Right lobe of liver (tissue), 6 donors: ENCODE measurements around the gene LIN9. TPM values are rescaled to one million over a fixed set of nuclear protein-coding genes. Genes with fewer than 3 reads are reported as not detected.

Experiments used
- ATAC-seq, 4 donors: fragments of 200-7000 bp; cut with Tn5 transposase; one replicate each; pipeline ENCODE4 v1.9.1; 2020; ENCODE audit warnings: mild to moderate bottlenecking in 4 of 4, moderate library complexity in 4 of 4
- DNase-seq, 3 donors: peaks; one replicate each; pipeline ENCODE4 v3.0.0-alpha.2; 2020
- H3K27ac ChIP-seq, 3 donors: fragments of 200-600 bp; one replicate each; pipeline ENCODE4 v1.8.0; 2022
- H3K27me3 ChIP-seq, 2 donors: fragments of 200-600 bp; one replicate each; pipeline ENCODE4 v1.8.0; 2022
- H3K36me3 ChIP-seq, 4 donors: fragments of 200-600 bp; sonication (generic) in 1 of 4; one replicate each; pipeline versions ENCODE4 v1.5.1 to v1.8.0; 2017 to 2022; ENCODE audit warnings: control low read depth in 1 of 4
- H3K4me1 ChIP-seq, 4 donors: fragments of 200-600 bp; sonication (generic) in 1 of 4; one replicate each; pipeline versions ENCODE4 v1.5.1 to v1.8.0; 2017 to 2022; ENCODE audit warnings: control low read depth in 1 of 4
- H3K4me3 ChIP-seq, 3 donors: fragments of 200-600 bp; one replicate each; pipeline ENCODE4 v1.8.0; 2022
- H3K9me3 ChIP-seq, 4 donors: fragments of 200-600 bp; sonication (generic) in 1 of 4; one replicate each; pipeline versions ENCODE4 v1.5.1 to v1.8.0; 2017 to 2022; ENCODE audit warnings: control low read depth in 1 of 4
- CTCF ChIP-seq, 4 donors: fragments of 200-600 bp in 3 of 4; fragments of 450-650 bp in 1 of 4; IDR thresholded peaks; one replicate each; pipeline versions ENCODE4 v1.5.1 to v1.8.0; 2016 to 2022; ENCODE audit warnings: antibody characterized with exemption in 4 of 4, mild to moderate bottlenecking in 2 of 4
- POLR2A ChIP-seq: fragments of 450-650 bp; IDR thresholded peaks from one replicate; pipeline ENCODE4 v1.6.1; 2017; ENCODE audit warnings: antibody characterized with exemption, mild to moderate bottlenecking
- WGBS: methylation state at CpG from one replicate; pipeline ENCODE4 v1.1.6; 2018; ENCODE audit warnings: low coverage, low lambda C conversion rate; ENCODE audit not compliant: insufficient coverage; ENCODE audit errors: missing lambda C conversion rate; 5-methylcytosine and 5-hydroxymethylcytosine counted together
- intact Hi-C, 2 donors: fragments of 100-400 bp; cut with DNase I; formaldehyde crosslinking; loops; one replicate each; pipeline versions ENCODE4 v1.11.2 to v1.14.1; 2022
- total RNA-seq, 6 experiments: library from RNA; depleted of rRNA in 2 of 6; stranded (reverse); fragments of >200 nt in 2 of 6; fragmentation: NEBNext Ultra II Directional in 3 of 6; extraction: Animal tissue kit (Norgen Biotek cat#: 25700) in 3 of 6; gene quantifications; one replicate each; pipeline versions ENCODE4 v1.1.0 to v1.2.4, GENCODE V29; 2016 to 2023
- donor health status: DM: no; HTN: yes; CAD: no.
- donor health status: DM: no; HTN: no; CAD: no.
- donor health status: DM: no; HTN: no; CAD: no.
- donor health status: DM: no; HTN: yes; CAD: no.
- donor health status: DM: no; HTN: yes; CAD: no.

Gene LIN9
- total RNA-seq, 6 experiments from 2014 or later = 0.46 to 1.5 (median 0.91) TPM

- TF ChIP-seq POLR2A (no peak), CTCF (IDR thresholded peaks at IDR 0.05) (no peak)
- WGBS = no CpG with 5 or more reads among the region's 3 CpGs
- H3K27ac ChIP-seq = no peak overlapping the region
- intact Hi-C loops = no loop called here
- peaks cover 0 to 3% of the 10 kb centered on the region in 2 donors for H3K27me3 ChIP-seq
- no peak overlapping the region for H3K4me3 ChIP-seq
- ATAC-seq (no peak), DNase-seq (no peak)
- no peaks in the 10 kb centered on the region for H3K9me3 ChIP-seq
- H3K4me1 ChIP-seq = no peaks in the 10 kb centered on the region
- no peaks in the 10 kb centered on the region for H3K36me3 ChIP-seq
Observed at GRCh38 chr1:226226601-226227000, 82.4 kb downstream of the LIN9 start.

GRCh38 chr1:226223786-226224244 lies 85.1 kb downstream of the LIN9 start:
- Histone ChIP-seq H3K4me1 (no peaks in the 10 kb centered on the region), H3K36me3 (no peaks in the 10 kb centered on the region), H3K9me3 (no peaks in the 10 kb centered on the region), H3K27me3 (peaks cover 0 to 3% of the 10 kb centered on the region in 2 donors), H3K27ac (no peak overlapping the region), H3K4me3 (peak overlapping the region in 1 of 3 donors; percentile 43)
- DNase-seq = no peak
- peak in 3 of 4 donors; percentile 14 to 30 (median 21) for ATAC-seq
- intact Hi-C loops = no loop called here
- 0% methylated on average over 7 of the region's 55 CpGs for WGBS
- no peak for TF ChIP-seq CTCF (IDR thresholded peaks at IDR 0.05)
- TF ChIP-seq POLR2A = no peak

GRCh38 chr1:226223157-226223785 lies 85.7 kb downstream of the LIN9 start, which contains the start of gene MIXL1:
Gene MIXL1, plus strand, starts transcription at chr1:226223664. Its CDS starts 18 bp downstream, at chr1:226223682.
- intact Hi-C loops = no loop called here
- peak in 1 of 4 donors; percentile 26 for ATAC-seq

GRCh38 chr1:226222686-226223085 lies 86.3 kb downstream of the LIN9 start:
- H3K4me1 ChIP-seq = no peaks in the 10 kb centered on the region
- H3K27me3 ChIP-seq = peaks cover 0 to 3% of the 10 kb centered on the region in 2 donors
- ATAC-seq (no peak), DNase-seq (no peak)
- intact Hi-C loops = no loop called here
- WGBS = 96% methylated on average over 3 of the region's 10 CpGs
- no peak overlapping the region for H3K4me3 ChIP-seq
- TF ChIP-seq CTCF (IDR thresholded peaks at IDR 0.05) (no peak), POLR2A (no peak)
- no peak overlapping the region for H3K27ac ChIP-seq
- H3K9me3 ChIP-seq = no peaks in the 10 kb centered on the region
- no peaks in the 10 kb centered on the region for H3K36me3 ChIP-seq

More at GRCh38 chr1:226223157-226223785, 85.7 kb downstream of the LIN9 start, which contains the start of gene MIXL1:
- H3K27me3 ChIP-seq = peaks cover 0 to 3% of the 10 kb centered on the region in 2 donors
- DNase-seq = no peak
- WGBS = 4% methylated on average over 15 of the region's 62 CpGs
- H3K4me1 ChIP-seq = no peaks in the 10 kb centered on the region
- no peak within 1 kb of the TSS for H3K27ac ChIP-seq
- H3K36me3 ChIP-seq = no peaks in the 10 kb centered on the region
- H3K9me3 ChIP-seq = no peaks in the 10 kb centered on the region
- TF ChIP-seq CTCF (IDR thresholded peaks at IDR 0.05) (no peak), POLR2A (no peak)
- H3K4me3 ChIP-seq = peak within 1 kb of the TSS in 2 of 3 donors; percentile 28 to 43
